DMS79 (cell line): ENCODE results near the gene NFATC2IP.

Experiments used
- DNase-seq: peaks from one replicate; lab custom pipeline; 2025; lab: John Stamatoyannopoulos, UW

The NFATC2IP gene

DNA sequence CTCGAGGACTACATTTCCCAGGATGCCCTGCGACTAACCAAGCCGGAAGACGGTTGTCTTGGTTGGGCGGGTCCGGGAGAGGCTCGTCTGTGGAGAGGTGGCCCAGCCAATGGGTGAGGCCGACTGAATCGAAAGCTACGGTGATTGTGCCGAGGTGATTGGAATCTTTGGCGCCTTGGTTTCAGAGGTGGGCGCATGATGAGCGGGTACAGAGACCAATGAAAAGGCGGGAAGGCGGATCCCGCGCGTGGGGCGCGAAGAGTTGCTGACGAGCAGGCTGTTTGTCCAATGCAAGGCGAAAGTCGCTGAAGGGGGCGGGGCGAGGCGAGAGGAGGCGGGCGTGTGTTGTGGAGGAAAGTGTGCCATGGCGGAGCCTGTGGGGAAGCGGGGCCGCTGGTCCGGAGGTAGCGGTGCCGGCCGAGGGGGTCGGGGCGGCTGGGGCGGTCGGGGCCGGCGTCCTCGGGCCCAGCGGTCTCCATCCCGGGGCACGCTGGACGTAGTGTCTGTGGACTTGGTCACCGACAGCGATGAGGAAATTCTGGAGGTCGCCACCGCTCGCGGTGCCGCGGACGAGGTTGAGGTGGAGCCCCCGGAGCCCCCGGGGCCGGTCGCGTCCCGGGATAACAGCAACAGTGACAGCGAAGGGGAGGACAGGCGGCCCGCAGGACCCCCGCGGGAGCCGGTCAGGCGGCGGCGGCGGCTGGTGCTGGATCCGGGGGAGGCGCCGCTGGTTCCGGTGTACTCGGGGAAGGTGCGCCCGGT, at the start of gene NFATC2IP:
Gene NFATC2IP, plus strand, starts transcription at position 290 of the 762 bp plus-strand sequence. Its CDS starts 75 bp downstream, at position 365.
- peak; percentile 99 for DNase-seq

DNA sequence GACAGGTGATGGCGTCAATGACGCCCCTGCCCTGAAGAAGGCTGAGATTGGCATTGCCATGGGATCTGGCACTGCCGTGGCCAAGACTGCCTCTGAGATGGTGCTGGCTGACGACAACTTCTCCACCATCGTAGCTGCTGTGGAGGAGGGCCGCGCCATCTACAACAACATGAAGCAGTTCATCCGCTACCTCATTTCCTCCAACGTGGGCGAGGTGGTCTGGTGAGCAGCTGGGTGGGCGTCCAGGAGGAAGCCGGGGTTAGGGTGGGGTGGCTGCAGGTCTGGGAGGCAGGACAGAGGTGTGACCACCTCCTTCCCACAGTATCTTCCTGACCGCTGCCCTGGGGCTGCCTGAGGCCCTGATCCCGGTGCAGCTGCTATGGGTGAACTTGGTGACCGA, 48.9 kb upstream of the NFATC2IP start:
- DNase-seq, result no peak

DNA sequence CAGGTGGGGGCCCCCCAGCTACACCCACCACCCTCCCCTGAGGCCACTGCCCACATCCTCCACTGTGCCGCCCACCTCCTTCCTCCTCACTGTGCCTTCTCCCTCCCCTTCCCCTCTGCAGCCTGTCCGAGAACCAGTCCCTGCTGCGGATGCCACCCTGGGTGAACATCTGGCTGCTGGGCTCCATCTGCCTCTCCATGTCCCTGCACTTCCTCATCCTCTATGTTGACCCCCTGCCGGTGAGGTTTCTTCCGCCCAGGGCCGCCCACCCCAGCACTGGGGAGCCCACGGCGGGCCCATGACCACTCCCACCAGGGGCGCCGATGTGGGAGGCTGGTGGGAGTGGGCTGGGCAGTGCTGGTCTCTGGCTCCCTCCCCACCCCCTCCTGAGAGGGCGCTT, 47.8 kb upstream of the NFATC2IP start:
- no peak for DNase-seq

DNA sequence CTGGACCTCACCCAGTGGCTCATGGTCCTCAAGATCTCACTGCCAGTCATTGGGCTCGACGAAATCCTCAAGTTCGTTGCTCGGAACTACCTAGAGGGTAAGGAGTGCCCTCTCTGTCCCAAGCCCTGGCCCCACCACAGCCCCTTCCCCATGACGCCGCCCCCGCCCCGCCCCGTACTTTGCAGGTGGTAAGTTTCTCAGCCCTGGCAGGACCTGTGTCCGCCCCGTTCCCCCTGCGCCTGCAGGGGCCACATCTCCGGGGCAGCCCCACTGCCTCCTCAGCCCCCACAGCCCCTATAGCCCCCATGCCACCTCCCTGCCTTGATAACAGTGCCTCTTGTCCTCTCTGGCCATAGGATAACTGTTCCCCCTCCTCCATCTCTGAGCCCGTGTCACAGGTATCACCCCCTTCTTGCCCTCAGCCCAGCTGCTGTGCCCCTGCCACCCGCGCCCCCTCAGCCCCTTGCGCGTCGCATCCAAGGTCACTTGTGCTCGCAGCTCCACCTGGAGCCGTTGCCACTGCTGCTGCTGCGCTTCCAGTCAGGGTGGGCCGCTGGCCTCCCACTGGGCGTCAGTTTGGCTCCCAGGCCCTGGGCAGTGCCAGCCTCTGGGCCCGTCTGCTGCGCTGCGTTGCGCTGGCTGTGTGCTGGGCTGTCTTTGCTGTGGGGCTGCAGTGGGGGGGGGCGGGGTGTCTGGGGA, 47.2 kb upstream of the NFATC2IP start:
- no peak for DNase-seq

DNA sequence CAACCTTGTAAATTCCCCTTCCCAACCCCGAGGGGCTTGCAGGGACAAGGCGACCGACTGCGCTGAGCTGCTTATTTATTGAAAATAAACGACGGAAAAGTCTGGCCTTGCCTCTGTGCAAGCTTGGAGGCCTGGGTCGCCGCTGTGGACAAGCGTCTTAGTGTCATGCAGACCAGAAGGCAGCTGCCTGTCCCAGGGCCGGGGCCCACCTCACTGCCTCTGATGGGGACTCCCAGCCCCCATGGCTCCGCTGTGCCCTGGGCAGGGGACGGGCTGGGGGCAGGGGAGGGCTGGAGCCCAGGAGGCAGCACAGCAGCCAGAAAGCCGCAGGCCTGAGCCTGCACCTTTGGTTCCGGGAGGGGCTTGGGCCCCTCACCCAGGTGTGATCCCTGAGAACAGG, 46.4 kb upstream of the NFATC2IP start:
- no peak for DNase-seq

DNA sequence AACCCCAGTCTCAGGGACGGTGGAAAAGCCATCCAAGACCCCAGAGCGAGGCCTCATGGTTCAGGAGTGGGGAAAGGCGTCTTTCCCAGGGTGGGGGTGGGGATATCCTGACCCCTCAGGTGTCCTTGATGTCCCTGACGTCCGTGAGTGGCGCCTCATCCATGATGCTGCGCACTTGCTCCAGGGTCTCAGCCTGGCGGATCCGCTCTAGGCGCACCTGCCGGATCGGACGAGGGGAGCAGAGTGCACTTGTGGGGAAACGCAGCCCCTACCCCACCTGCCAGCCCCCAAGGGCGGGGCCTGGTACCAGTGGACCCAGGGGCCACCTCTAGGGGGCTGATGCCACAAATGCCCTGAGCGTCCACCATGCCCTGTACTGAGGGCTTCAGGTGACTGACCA, 45.9 kb upstream of the NFATC2IP start:
- DNase-seq, result no peak

DNA sequence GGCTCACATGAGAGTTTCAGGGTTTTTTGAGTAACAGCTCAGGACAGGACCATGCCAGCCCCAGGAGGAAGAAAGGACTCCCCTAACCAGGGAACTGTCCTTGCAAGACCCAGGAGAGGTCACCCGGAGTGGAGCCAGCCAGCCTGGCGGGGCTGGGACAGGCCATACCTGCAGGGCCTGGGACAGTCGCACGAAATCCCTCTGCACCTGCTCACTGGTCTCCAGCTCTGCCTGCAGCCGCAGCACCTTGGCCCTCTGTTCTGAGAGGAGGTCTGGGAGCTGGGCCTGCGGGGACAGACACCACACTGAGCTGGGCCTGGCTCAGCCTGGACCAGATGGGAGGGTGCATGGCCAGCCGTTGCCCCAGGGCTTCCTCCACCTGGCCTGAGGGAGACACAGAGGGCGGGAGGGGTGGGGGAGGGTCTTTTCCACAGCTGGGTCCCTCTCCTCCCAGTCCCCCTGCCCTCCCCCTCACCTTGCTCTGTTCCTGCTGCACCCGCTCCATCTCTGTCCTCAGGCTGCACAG, 45.4 kb upstream of the NFATC2IP start:
- DNase-seq, result no peak

DNA sequence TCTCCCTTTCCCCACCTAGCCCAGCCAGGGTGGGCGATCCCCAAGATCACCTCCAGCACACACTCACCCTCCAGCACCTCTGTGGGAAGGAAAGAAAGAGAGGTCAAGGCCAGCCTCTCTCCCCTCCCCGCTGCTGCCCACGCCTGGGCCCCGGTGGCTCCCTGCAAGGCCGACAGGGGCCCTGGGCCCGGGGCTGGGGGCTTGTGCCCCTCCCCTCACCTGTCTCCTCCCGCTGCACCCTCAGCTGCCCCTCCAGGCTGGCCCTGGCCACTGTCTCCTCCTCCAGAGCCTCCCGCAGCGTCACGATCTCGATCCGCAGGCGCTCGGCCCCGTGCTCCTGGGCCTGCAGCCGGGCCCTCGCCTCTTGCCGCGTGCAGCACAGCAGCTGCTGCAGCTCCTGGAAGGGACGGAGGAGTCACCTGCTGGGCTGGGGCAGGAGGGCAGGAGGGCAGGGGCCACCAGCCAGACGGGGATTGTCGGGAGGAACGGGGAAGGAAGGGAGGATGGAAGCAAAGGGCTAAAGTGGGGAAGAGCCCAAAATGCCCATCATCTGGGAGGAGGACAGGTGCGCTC, 44.9 kb upstream of the NFATC2IP start:
- no peak for DNase-seq

DNA sequence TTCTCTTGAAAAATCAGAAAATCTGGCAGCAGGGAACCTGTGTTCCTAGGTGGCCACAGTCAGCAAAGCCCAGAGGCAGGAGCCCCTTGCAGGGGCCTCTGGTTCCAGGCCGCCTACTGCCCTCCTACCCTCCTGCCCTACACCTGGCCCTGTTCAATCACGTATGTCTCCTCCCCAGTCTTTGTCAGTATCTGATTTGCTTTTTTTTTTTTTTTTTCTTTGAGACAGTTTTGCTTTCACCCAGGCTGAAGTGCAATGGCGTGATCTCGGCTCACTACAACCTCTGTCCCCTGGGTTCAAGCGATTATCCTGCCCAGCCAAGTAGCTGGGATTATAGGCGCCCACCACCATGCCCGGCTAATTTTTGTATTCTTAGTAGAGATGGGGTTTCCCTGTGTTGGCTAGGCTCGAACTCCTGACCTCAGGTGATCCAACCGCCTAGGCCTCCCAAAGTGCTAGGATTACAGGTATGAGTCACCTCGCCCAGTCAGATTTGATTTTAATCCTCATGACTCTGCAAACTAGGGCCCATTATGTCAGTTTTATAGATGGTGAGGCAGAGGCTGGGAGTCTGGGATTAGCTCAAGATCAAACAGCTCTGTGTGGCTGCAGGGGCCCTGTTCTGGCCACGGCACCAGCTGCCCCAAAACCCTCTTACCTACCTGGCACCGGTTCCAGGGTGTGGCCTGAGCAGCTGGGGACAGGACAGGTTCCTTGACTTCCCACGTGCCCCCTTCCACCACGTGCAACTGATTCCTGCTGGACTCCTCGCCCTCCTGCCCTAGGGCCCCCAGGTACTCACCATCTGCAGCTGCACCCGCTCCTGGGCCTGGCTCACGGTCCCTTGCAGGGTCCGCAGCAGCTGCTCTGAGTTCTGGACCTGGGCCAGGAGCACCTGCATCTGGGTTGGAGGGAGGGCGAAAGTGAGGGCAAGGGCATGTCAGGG, 40.4 kb upstream of the NFATC2IP start:
- peak; percentile 70 for DNase-seq

DNA sequence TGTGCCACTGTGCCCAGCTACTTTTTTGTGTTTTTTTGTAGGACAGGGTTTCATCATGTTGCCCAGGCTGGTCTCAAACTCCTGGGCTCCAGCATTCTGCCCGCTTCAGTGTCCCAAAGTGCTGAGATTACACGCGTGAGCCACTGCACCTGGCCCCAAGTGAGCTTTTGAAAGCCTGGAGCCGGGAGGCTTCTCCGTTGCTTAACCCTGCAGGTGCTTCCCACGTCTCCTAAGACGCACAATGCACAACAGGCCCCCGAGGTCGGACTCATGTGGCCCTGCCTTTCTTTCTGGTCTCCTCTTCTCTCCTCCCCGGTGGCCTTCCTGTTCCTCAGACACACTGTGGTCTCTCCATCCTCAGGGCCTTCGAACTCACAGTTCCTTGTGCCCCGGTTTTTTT, 38.2 kb upstream of the NFATC2IP start:
- no peak for DNase-seq

DNA sequence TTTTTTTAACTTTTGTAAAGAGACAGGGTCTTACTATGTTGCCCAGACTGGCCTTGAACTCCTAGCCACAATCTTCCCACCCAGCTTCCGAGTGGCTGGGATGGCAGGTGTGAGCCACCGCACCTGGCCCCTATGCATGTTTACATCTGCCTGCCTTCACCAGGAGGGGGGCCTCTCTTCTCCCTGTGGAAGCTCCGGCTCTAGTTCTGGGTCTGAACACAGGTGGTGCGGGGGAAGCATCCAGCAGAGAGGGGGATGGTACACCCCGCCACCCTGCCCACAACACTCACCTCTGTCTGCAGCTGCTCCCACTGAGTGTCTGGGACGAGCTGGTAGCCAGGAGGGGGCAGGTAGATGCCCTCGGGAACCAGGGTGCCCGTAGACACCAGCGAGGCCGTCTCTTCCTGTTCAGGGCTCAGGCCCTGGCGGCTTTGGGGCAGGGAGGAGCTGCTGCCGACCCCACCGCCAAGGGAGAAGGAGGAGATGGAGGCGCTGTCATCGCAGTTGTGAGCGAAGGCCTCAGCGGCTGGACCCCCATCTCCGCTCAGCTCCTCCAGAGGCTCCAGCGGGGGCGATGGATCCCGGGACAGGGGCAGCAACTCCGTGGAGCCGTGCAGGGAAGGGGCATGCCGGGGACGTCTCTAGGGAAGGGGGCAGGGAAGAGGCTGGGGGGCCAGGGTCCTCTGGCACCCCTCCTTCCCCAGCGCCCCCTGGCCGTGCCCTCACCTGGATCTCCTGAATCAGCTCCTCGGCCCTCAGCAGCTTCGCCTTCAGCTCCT, 36.6 kb upstream of the NFATC2IP start:
- no peak for DNase-seq

DNA sequence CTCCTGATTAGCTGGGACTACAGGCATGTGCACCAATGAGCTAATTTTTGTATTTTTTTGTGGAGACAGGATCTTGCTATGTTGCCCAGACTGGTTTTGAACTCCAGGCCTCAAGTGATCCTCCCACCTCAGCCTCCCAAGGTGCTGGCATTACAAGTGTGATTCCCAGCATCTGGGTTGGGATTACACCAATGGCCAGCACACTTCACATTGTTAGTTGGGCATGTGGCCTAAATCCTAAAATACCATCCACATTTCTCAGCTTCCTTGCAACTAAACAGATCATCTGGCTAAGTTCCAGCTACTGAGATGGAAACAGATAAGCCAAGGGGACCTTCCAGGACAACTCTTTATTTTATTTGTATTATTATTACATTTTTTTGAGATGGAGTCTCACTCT, 35.6 kb upstream of the NFATC2IP start:
- no peak for DNase-seq

DNA sequence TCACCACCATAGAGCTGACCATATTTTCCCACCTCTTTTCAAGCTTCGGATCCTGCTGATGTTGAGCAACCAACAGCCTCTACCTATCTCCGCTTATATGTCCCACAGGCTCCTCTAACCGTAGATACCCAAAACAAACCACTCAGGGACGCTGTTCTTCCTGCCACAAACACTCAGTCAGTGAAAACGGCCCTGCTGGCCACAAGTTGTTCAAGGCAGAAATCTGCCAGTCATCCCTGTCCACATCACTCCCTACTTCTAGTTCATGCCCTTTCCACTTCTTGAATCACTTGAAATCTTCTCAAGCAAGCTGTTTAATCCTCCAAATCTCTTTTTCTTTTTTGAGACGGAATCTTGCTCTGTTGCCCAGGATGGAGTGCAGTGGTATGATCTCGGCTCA, 33.6 kb upstream of the NFATC2IP start:
- DNase-seq, result no peak

DNA sequence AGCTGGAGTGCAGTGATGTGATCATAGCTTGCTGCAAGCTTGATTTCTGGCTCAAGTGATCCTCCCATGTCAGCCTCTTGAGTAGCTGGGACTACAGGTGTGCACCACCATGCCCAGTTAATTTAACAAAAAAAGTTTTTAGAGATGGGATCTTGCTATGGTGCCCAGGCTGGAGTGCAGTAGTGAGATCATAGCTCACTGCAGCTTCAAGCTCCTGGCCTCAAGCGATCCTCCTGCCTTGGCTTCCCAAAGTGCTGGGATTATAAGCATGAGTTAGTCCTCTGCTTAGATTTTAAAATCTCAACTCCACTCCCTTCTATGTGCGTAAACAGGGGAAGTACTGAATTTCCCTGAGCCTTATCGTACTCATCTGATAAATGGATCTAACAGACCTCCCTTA, 32.0 kb upstream of the NFATC2IP start:
- no peak for DNase-seq

DNA sequence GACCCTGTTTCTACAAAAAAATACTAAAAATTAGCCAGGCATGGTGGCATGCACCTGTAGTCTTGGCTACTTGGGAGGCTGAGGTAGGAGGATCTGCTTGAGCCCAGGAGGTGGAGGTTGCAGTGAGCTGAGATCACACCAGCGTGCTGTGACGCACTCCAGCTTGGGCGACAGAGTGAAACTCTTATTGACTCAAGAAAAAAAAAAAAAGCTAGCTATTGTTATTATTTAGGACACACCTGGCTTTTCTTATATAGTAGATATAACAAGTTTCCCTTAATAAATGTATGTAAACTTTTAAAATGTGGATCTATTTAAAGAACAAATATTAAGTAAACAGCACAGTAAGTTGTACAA, 27.5 kb upstream of the NFATC2IP start:
- no peak for DNase-seq

DNA sequence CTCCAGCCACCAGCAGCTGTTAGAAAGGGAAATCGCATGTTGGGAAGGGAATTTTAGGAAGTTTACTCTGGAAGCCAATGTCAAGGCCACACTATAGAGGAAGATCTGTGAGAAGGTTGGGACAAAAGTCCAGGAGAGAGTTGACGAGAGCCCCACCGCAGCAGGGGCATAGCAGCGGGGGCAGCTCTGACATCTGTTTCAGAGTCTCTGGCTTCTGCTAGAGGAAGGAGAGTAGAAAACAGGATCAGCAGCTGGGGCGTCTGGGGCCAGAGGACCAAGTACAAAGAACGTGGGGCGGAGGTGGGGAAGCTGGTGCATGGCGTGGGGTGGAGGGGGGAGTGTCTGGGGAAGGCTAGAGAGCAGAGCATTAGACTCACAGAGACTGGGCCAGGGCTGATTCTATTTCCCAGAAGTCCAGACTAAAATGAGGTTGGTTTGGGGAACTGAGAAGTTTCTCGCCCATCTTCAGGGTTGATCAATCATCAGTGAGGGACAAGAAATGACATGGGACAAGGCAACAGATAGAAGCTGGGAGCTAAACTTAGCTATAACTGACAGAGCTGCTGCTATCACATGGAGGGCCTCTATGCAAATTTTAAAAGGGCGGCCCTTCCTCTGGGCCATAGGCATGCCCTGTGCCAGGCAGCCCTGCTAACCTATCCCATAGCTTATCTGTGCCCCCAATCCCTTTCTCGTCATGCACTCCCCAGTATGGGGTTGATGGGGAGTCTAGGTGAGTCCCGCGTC, 26.9 kb upstream of the NFATC2IP start:
- no peak for DNase-seq

DNA sequence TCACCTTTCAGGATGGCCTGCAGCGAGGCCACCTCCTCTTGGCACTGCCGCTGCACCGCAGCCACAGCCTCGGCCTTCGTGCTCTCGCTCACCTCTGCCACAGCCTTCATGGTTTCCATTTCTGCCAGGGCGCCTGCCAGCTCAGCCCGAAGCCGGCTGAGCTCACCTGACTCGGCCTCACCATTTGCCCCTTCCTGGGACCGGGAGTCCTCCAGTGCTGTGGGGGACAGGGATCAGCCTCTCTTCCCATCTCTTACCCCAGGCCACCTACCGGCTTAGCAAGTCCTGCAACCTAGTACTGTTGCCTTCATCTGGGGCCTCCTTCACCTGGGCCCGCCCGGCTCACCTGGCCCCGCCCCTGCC, 26.4 kb upstream of the NFATC2IP start:
- DNase-seq, result no peak

DNA sequence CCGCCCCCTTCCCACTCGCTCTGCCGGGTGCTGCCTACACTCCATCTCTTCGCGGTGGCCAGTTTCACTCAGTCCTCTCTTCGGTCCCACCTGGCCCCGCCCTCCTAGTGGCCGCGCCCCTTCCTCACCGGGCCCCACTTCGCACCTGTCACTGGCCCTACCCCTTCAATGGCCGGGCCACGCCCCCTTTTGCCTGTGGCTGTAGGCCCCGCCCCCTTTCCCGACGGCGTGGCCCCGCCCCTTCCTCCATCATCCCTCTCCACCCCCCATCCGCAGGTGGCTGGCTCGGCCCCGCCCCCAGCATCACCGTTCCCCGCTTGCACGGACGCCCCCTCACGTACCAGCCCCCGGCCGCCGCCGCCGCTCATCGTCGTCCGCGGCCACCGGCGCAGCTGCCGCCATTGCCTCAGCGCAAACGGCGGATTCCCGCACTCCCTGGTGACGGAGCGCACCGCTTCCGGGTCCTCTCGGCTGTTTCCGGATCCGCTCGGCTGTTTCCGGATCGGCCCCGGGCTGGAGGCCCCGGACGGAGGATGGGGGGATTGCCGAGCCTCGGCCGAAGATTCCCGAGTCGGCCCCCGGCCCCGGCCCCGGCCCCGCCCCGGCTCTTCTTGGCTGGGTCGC, 25.9 kb upstream of the NFATC2IP start, which contains the start of gene RABEP2:
Gene RABEP2, minus strand, starts transcription at position 477 of the 624 bp plus-strand sequence. Its CDS starts 75 bp downstream, at position 402.
- DNase-seq, result peak; percentile 94

DNA sequence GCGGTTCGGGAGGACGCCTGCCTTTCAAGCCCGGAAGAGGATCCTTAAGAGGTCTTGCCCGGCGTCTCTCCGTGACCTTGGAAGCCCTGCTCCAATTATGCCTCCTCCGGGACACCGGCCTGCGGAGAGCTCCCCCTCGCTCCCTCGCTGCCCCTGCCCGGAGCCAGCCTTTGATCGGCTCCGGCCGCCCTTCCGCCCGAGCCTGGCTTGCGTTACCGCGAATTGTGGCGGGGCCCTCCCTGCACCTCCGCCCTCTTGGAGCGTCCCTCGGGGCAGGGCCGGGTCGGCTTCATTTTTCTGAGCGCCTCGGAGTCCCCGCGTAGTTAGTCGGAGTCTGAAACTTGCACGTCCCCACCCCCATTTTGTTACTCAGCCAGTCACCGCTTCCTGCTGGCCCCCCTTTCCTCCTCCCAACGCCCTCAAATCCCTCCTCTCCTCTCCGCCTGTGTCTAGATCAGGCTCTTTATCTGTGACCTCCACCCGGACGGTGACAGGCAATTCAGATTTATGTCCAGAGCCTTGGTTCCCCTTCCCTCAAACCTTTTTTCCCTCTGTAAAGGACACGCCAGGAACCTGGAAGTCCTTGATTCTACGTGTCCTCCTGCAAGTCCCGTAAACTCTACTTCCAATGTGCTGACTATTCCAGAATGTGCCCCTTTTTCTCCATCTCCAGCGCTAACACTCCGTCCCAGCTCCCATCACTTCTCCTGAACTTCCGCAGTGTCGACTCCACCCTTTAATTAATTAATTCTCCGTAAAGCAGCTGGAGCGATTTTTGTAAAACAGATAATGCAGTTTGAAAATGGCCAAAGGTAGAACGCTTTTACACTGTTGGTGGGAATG, 25.1 kb upstream of the NFATC2IP start:
- no peak for DNase-seq
